Loucy (cell line): Measurements from ENCODE around the gene ZSWIM5.

Source experiments
- H2AFZ ChIP-seq: fragments of 200-600 bp; sonication (generic); 2 replicates; pipeline ENCODE4 v1.6.0; 2016; ENCODE audit warnings: antibody characterized with exemption, mild to moderate bottlenecking, low read length, moderate library complexity
- H3F3A ChIP-seq: fragments of 200-600 bp; 2 replicates; pipeline ENCODE4 v1.6.0; 2016; ENCODE audit warnings: antibody characterized with exemption, low read depth, mild to moderate bottlenecking
- H3K27me3 ChIP-seq: fragments of 200-600 bp; sonication (generic); 2 replicates; pipeline ENCODE4 v1.6.1; 2014; ENCODE audit warnings: low read length, mild to moderate bottlenecking; ENCODE audit not compliant: insufficient read depth, poor library complexity, severe bottlenecking
- H3K36me3 ChIP-seq: fragments of 200-600 bp; sonication (generic); 2 replicates; pipeline ENCODE4 v1.6.1; 2016; ENCODE audit warnings: low read length; ENCODE audit not compliant: insufficient read depth
- H3K4me1 ChIP-seq: fragments of 200-600 bp; sonication (generic); 2 replicates; pipeline ENCODE4 v1.5.1; 2014; ENCODE audit warnings: low read length, mild to moderate bottlenecking; ENCODE audit not compliant: insufficient read depth, poor library complexity, severe bottlenecking
- H3K4me2 ChIP-seq: fragments of 200-600 bp; sonication (generic); 2 replicates; pipeline ENCODE4 v1.6.0; 2014; ENCODE audit warnings: antibody characterized with exemption, low read length, low read depth, mild to moderate bottlenecking; ENCODE audit not compliant: poor library complexity, severe bottlenecking
- H3K4me3 ChIP-seq: fragments of 200-600 bp; sonication (generic); 2 replicates; pipeline ENCODE4 v1.5.1; 2014; ENCODE audit warnings: low read length, mild to moderate bottlenecking, mixed read lengths; ENCODE audit not compliant: poor library complexity, severe bottlenecking
- H3K79me2 ChIP-seq: fragments of 200-600 bp; sonication (generic); 2 replicates; pipeline ENCODE4 v1.6.1; 2014; ENCODE audit warnings: low read length; ENCODE audit not compliant: insufficient read depth
- H3K9ac ChIP-seq: fragments of 200-600 bp; sonication (generic); 2 replicates; pipeline ENCODE4 v1.6.0; 2014; ENCODE audit warnings: mild to moderate bottlenecking, low read depth, low read length, moderate library complexity; ENCODE audit not compliant: poor library complexity, severe bottlenecking
- H3K9me2 ChIP-seq: fragments of 200-600 bp; sonication (generic); replicated peaks from 2 replicates; pipeline ENCODE4 v1.6.1; 2016; ENCODE audit warnings: low read depth, low read length, mixed read lengths
- H3K9me3 ChIP-seq: fragments of 200-600 bp; sonication (generic); 2 replicates; pipeline ENCODE4 v1.6.1; 2014; ENCODE audit warnings: mild to moderate bottlenecking, antibody characterized with exemption, low read length, low read depth; ENCODE audit not compliant: insufficient read depth
- H4K20me1 ChIP-seq: fragments of 200-600 bp; sonication (generic); 2 replicates; pipeline ENCODE4 v1.6.0; 2014; ENCODE audit warnings: antibody characterized with exemption, low read length, mild to moderate bottlenecking; ENCODE audit not compliant: insufficient read depth, poor library complexity, severe bottlenecking
- EZH2phosphoT487 ChIP-seq: fragments of 200-600 bp; IDR thresholded peaks from 2 replicates; pipeline ENCODE4 v1.6.1; 2018; ENCODE audit warnings: antibody characterized with exemption, mild to moderate bottlenecking, moderate library complexity, borderline replicate concordance
- TF ChIP-seq, protein P1 (sequence below): fragments of 200-600 bp; sonication (generic); conservative IDR thresholded peaks from 2 replicates; pipeline ENCODE4 v1.5.1; 2014; ENCODE audit warnings: mild to moderate bottlenecking, antibody characterized with exemption, low read length

Gene ZSWIM5

DNA sequence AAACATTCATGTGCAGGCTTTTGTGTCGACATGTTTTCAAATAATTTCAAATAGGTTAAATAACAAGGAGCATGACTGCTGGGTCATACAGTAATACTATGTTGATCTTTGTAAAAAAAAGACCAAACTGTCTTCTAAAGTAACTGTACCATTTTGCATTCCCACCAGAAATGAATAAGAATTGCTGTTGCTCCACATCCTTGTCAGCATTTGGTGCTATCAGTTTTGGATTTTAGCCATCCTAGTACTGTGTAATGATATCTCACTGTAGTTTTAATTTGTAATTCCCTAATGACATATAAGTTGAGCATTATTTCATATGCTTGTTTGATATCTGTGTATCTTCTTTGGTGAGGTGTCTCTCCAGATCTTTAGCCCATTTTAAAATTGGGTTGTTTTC is 182.7 kb downstream of the ZSWIM5 start:
- Histone ChIP-seq H3K9me3 (no peaks in the 10 kb centered on the region), H3K4me3 (no peak overlapping the region), H3K9ac (no peak overlapping the region), H3K4me1 (peaks cover 13% of the 10 kb centered on the region), H4K20me1 (no peaks in the 10 kb centered on the region), H3K27me3 (no peaks in the 10 kb centered on the region), H3K4me2 (no peak overlapping the region), H3F3A (no peaks in the 10 kb centered on the region), H3K79me2 (no peaks in the 10 kb centered on the region), H2AFZ (no peak overlapping the region), H3K36me3 (no peaks in the 10 kb centered on the region), H3K9me2 (no peaks in the 10 kb centered on the region)
- TF ChIP-seq, protein P1, sequence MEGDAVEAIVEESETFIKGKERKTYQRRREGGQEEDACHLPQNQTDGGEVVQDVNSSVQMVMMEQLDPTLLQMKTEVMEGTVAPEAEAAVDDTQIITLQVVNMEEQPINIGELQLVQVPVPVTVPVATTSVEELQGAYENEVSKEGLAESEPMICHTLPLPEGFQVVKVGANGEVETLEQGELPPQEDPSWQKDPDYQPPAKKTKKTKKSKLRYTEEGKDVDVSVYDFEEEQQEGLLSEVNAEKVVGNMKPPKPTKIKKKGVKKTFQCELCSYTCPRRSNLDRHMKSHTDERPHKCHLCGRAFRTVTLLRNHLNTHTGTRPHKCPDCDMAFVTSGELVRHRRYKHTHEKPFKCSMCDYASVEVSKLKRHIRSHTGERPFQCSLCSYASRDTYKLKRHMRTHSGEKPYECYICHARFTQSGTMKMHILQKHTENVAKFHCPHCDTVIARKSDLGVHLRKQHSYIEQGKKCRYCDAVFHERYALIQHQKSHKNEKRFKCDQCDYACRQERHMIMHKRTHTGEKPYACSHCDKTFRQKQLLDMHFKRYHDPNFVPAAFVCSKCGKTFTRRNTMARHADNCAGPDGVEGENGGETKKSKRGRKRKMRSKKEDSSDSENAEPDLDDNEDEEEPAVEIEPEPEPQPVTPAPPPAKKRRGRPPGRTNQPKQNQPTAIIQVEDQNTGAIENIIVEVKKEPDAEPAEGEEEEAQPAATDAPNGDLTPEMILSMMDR, result no peak
- TF ChIP-seq EZH2phosphoT487, result no peak

GRCh38 chr1:45018599-45019230 is 187.7 kb downstream of the ZSWIM5 start:
- no peak overlapping the region for H3K4me3 ChIP-seq
- H3K4me1 ChIP-seq, result peaks cover 19% of the 10 kb centered on the region
- H4K20me1 ChIP-seq, result no peaks in the 10 kb centered on the region
- H3K9me2 ChIP-seq, result no peaks in the 10 kb centered on the region
- no peak overlapping the region for H3K9ac ChIP-seq
- TF ChIP-seq EZH2phosphoT487, result no peak
- TF ChIP-seq, protein P1, result peak; percentile 79
- no peaks in the 10 kb centered on the region for H3K36me3 ChIP-seq
- no peaks in the 10 kb centered on the region for H3K27me3 ChIP-seq
- H3K4me2 ChIP-seq, result no peak overlapping the region
- no peaks in the 10 kb centered on the region for H3K79me2 ChIP-seq
- no peak overlapping the region for H2AFZ ChIP-seq
- H3K9me3 ChIP-seq, result no peaks in the 10 kb centered on the region
- no peaks in the 10 kb centered on the region for H3F3A ChIP-seq

DNA sequence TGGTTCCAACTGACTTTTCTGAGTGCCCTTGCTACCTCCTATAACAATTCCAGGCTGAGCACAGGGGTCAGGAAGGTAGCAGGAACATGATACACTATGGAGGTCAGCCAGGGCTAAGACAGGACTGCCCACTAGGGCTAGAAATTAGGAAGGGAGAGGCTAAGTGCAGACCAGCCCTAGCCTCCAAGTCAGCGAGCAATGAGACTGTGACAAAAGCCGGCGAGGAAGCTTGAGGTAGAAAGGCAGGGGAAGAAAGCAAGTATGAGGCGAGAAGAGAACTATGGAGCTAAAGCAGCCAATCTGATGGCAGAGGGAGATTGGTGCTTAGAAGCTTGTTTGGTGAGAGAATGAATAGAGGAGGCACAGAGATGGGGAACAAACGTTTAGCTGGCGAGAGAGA is 189.6 kb downstream of the ZSWIM5 start:
- H3K4me1 ChIP-seq, result peaks cover 29% of the 10 kb centered on the region
- H3K9me3 ChIP-seq, result no peaks in the 10 kb centered on the region
- no peaks in the 10 kb centered on the region for H3K36me3 ChIP-seq
- H2AFZ ChIP-seq, result no peak overlapping the region
- no peaks in the 10 kb centered on the region for H3K79me2 ChIP-seq
- H3K9ac ChIP-seq, result no peak overlapping the region
- H3K4me2 ChIP-seq, result no peak overlapping the region
- H3K4me3 ChIP-seq, result no peak overlapping the region
- H3F3A ChIP-seq, result no peaks in the 10 kb centered on the region
- no peaks in the 10 kb centered on the region for H3K27me3 ChIP-seq
- H3K9me2 ChIP-seq, result no peaks in the 10 kb centered on the region
- H4K20me1 ChIP-seq, result no peaks in the 10 kb centered on the region
- TF ChIP-seq, protein P1, result no peak
- TF ChIP-seq EZH2phosphoT487, result no peak
